ENCODE data around the gene RDX. TPM values are rescaled to one million over a fixed set of nuclear protein-coding genes. Genes with fewer than 3 reads are reported as not detected.
A peak's percentile ranks its signal among the peaks of the same experiment; 100 is the strongest.

The RDX gene
- total and polyA plus RNA-seq, 2 donors (not counting 1 experiment from before 2014, with no cell fraction given), result 52.7 to 93.1 TPM

DNA sequence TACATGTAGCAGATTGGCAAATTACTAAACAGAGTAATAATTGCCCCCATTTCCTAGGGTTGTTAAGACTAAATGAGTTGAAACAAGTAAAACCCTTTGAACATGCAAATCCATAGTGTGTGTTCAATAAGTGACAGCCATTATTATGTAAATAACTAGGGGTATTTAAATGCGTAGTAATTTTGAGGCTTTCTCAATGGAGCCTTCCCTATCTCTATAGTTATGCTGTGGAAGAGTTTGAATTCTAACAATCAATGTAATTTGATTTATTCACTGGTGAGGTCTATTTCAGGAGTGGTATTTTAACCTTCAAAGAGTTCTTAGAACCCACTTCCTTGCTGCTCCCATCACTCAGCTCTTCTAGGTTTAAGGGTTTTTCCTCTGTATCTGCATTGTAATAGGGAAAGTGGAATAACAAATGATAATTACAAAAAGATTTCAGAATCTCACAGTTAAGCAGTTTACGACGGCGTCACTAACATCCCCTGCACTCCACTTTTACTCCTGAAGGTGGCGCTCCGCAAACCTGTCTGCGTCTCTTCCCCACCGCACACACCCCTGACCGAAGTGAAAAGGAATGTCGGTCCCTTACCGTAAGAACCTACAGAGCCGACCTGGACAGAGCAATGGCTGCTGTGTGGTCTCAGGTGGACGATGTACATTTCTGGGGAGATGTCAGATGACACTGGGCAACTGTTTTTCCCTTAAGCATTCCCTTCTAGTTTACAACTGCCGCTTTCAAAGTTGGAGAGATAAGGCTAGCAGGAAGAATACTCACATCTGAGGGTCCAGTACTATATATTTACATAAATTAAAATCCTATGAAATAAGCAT, 122.4 kb downstream of the RDX start:
- Histone ChIP-seq H3K9ac (ENCODE audit: insufficient read depth, low read length) (no peak overlapping the region), H3K27ac (ENCODE audit: insufficient read depth, low read length) (no peak overlapping the region), H2AFZ (ENCODE audit: low read length) (peak overlapping the region; percentile 29), H3K4me1 (ENCODE audit: control insufficient read depth, extremely low read depth, insufficient read depth, low read length) (peaks cover 4% of the 10 kb centered on the region), H3K4me3 (replicated peaks in 1 of 4; ENCODE audit: control extremely low read depth in 1 of 4, insufficient read depth in 1 of 4, low read depth in 3 of 4, low read length in 4 of 4) (peak overlapping the region in 1 of 4 experiments; percentile 23), H3K79me2 (ENCODE audit: control insufficient read depth, insufficient read depth, low read length) (no peaks in the 10 kb centered on the region), H3K27me3 (ENCODE audit: control insufficient read depth, insufficient read depth, low read length) (no peaks in the 10 kb centered on the region), H3K36me3 (ENCODE audit: control insufficient read depth, insufficient read depth, low read length) (no peaks in the 10 kb centered on the region), H4K20me1 (ENCODE audit: control insufficient read depth, extremely low read depth, insufficient read depth, low read length) (no peaks in the 10 kb centered on the region), H3K4me2 (ENCODE audit: extremely low read depth, insufficient read depth, low read length) (peak overlapping the region; percentile 38), H3K9me3 (ENCODE audit: control insufficient read depth, insufficient read depth, low read depth, low read length) (no peaks in the 10 kb centered on the region)
- peak; percentile 79 to 81 for DNase-seq (ENCODE audit: low read depth in 2 of 2)
- no peak for TF ChIP-seq EZH2 (IDR thresholded peaks at IDR 0.05; ENCODE audit: low read length, missing control alignments)
- TF ChIP-seq, protein P1, sequence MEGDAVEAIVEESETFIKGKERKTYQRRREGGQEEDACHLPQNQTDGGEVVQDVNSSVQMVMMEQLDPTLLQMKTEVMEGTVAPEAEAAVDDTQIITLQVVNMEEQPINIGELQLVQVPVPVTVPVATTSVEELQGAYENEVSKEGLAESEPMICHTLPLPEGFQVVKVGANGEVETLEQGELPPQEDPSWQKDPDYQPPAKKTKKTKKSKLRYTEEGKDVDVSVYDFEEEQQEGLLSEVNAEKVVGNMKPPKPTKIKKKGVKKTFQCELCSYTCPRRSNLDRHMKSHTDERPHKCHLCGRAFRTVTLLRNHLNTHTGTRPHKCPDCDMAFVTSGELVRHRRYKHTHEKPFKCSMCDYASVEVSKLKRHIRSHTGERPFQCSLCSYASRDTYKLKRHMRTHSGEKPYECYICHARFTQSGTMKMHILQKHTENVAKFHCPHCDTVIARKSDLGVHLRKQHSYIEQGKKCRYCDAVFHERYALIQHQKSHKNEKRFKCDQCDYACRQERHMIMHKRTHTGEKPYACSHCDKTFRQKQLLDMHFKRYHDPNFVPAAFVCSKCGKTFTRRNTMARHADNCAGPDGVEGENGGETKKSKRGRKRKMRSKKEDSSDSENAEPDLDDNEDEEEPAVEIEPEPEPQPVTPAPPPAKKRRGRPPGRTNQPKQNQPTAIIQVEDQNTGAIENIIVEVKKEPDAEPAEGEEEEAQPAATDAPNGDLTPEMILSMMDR (conservative IDR thresholded peaks at IDR 0.05 in 1 of 2, IDR thresholded peaks at IDR 0.05 in 1 of 2; ENCODE audit: low read depth in 1 of 2, low read length in 2 of 2), result peak; percentile 78 to 94

DNA sequence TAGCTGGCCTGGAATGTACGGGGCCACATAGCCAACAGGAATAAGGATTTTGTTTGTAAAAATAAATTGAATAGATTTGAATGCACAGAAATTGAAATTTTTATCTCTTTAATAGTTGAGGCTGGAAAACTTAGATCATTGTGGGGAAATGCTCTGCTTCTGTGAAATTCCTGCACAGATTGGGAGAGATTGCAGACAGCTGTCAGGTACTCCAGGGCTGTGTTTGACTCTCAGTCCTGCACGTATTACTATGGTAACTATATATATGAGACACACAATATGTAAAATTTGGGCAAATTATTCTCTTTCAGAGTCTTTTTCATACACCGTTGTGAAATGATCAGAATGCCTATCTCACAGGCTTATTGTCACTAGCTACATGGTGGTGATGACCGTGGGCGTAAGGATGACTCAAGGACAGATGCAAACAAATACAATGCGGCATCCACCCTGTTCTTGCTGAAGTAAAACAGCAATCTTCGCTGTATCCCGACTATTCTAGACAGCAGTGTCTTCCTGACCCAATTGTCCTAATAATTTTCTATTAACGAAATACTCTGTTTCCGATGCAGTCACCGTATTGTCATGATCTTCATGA, 123.8 kb downstream of the RDX start:
- no peak for DNase-seq (ENCODE audit: low read depth in 2 of 2)

DNA sequence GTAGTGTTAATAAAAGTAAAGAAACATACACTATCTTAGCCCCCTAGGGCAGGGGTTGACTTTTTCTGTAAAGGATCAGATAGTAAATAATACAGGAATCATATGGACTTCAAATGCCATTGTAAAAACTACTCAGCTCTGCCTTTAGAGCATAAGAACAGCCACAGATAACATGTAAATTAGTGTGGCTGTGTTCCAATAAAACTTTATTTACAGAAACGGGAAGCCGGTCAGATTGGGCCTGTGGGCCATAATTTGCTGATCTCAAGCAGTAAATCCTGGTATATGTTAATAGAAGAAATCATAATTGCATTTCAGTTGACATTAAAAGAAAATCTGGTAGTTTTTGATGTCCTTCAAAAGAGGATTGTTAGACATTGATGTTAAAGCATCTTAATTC, 126.7 kb downstream of the RDX start:
- H3K9ac ChIP-seq (ENCODE audit: insufficient read depth, low read length), result no peak overlapping the region
- no peaks in the 10 kb centered on the region for H4K20me1 ChIP-seq (ENCODE audit: control insufficient read depth, extremely low read depth, insufficient read depth, low read length)
- no peaks in the 10 kb centered on the region for H3K79me2 ChIP-seq (ENCODE audit: control insufficient read depth, insufficient read depth, low read length)
- no peaks in the 10 kb centered on the region for H3K9me3 ChIP-seq (ENCODE audit: control insufficient read depth, insufficient read depth, low read depth, low read length)
- TF ChIP-seq, protein P1 (conservative IDR thresholded peaks at IDR 0.05 in 1 of 2, IDR thresholded peaks at IDR 0.05 in 1 of 2; ENCODE audit: low read depth in 1 of 2, low read length in 2 of 2), result no peak
- no peak for TF ChIP-seq EZH2 (IDR thresholded peaks at IDR 0.05; ENCODE audit: low read length, missing control alignments)
- no peaks in the 10 kb centered on the region for H3K27me3 ChIP-seq (ENCODE audit: control insufficient read depth, insufficient read depth, low read length)
- H3K4me3 ChIP-seq (replicated peaks in 1 of 4; ENCODE audit: control extremely low read depth in 1 of 4, insufficient read depth in 1 of 4, low read depth in 3 of 4, low read length in 4 of 4), result no peak overlapping the region
- peaks cover 4% of the 10 kb centered on the region for H3K4me1 ChIP-seq (ENCODE audit: control insufficient read depth, extremely low read depth, insufficient read depth, low read length)
- H3K36me3 ChIP-seq (ENCODE audit: control insufficient read depth, insufficient read depth, low read length), result peaks cover 6% of the 10 kb centered on the region
- DNase-seq (ENCODE audit: low read depth in 2 of 2), result no peak
- H3K27ac ChIP-seq (ENCODE audit: insufficient read depth, low read length), result no peak overlapping the region
- no peak overlapping the region for H2AFZ ChIP-seq (ENCODE audit: low read length)
- H3K4me2 ChIP-seq (ENCODE audit: extremely low read depth, insufficient read depth, low read length), result no peak overlapping the region

More for the DNA sequence above, 123.8 kb downstream of the RDX start:
- Histone ChIP-seq H3K27ac (ENCODE audit: insufficient read depth, low read length) (no peak overlapping the region), H3K9ac (ENCODE audit: insufficient read depth, low read length) (no peak overlapping the region), H2AFZ (ENCODE audit: low read length) (no peak overlapping the region), H3K9me3 (ENCODE audit: control insufficient read depth, insufficient read depth, low read depth, low read length) (no peaks in the 10 kb centered on the region), H3K4me2 (ENCODE audit: extremely low read depth, insufficient read depth, low read length) (no peak overlapping the region), H3K27me3 (ENCODE audit: control insufficient read depth, insufficient read depth, low read length) (no peaks in the 10 kb centered on the region), H4K20me1 (ENCODE audit: control insufficient read depth, extremely low read depth, insufficient read depth, low read length) (no peaks in the 10 kb centered on the region), H3K4me1 (ENCODE audit: control insufficient read depth, extremely low read depth, insufficient read depth, low read length) (peaks cover 4% of the 10 kb centered on the region), H3K36me3 (ENCODE audit: control insufficient read depth, insufficient read depth, low read length) (no peaks in the 10 kb centered on the region), H3K4me3 (replicated peaks in 1 of 4; ENCODE audit: control extremely low read depth in 1 of 4, insufficient read depth in 1 of 4, low read depth in 3 of 4, low read length in 4 of 4) (no peak overlapping the region), H3K79me2 (ENCODE audit: control insufficient read depth, insufficient read depth, low read length) (no peaks in the 10 kb centered on the region)
- no peak for TF ChIP-seq EZH2 (IDR thresholded peaks at IDR 0.05; ENCODE audit: low read length, missing control alignments)
- TF ChIP-seq, protein P1 (conservative IDR thresholded peaks at IDR 0.05 in 1 of 2, IDR thresholded peaks at IDR 0.05 in 1 of 2; ENCODE audit: low read depth in 1 of 2, low read length in 2 of 2), result no peak

Data from fibroblast of lung (primary cell).